ENCODE data around the gene PKNOX2.
A peak's percentile ranks its signal among the peaks of the same experiment; 100 is the strongest.

PKNOX2 gene

GRCh38 chr11:125289419-125290098, 125.0 kb downstream of the PKNOX2 start:
- no peak for DNase-seq

GRCh38 chr11:125290263-125290662, 125.7 kb downstream of the PKNOX2 start:
- no peak for DNase-seq

GRCh38 chr11:125292100-125292499, 127.5 kb downstream of the PKNOX2 start:
- no peak for DNase-seq

GRCh38 chr11:125293596-125293995, 129.0 kb downstream of the PKNOX2 start:
- no peak for DNase-seq

- no peak for DNase-seq
These were observed 131.4 kb downstream of the PKNOX2 start for GRCh38 chr11:125295931-125296330.

GRCh38 chr11:125297346-125297915, 132.9 kb downstream of the PKNOX2 start:
- no peak for DNase-seq

GRCh38 chr11:125299061-125299615, 134.6 kb downstream of the PKNOX2 start:
- no peak for DNase-seq

GRCh38 chr11:125299821-125300220, 135.3 kb downstream of the PKNOX2 start:
- DNase-seq: no peak

- DNase-seq: peak; percentile 79
These were observed 136.3 kb downstream of the PKNOX2 start for GRCh38 chr11:125300791-125301218.

GRCh38 chr11:125301346-125301745, 136.8 kb downstream of the PKNOX2 start:
- no peak for DNase-seq

GRCh38 chr11:125303186-125303585, 138.6 kb downstream of the PKNOX2 start:
- no peak for DNase-seq

- DNase-seq: no peak
These were observed 139.1 kb downstream of the PKNOX2 start for GRCh38 chr11:125303694-125304093.

GRCh38 chr11:125304136-125304535, 139.6 kb downstream of the PKNOX2 start:
- DNase-seq: no peak

- DNase-seq: no peak
These were observed 140.3 kb downstream of the PKNOX2 start for GRCh38 chr11:125304876-125305275.

- DNase-seq: no peak
These were observed 140.8 kb downstream of the PKNOX2 start for GRCh38 chr11:125305345-125305744.

GRCh38 chr11:125306476-125306875, 141.9 kb downstream of the PKNOX2 start:
- DNase-seq: no peak

- DNase-seq: no peak
These were observed 143.7 kb downstream of the PKNOX2 start for GRCh38 chr11:125308246-125308645.

- no peak for DNase-seq
These were observed 147.8 kb downstream of the PKNOX2 start for GRCh38 chr11:125312391-125312790.

GRCh38 chr11:125312812-125313211, 148.3 kb downstream of the PKNOX2 start:
- no peak for DNase-seq

- DNase-seq: no peak
These were observed 149.0 kb downstream of the PKNOX2 start for GRCh38 chr11:125313271-125314219.

- no peak for DNase-seq
These were observed 149.9 kb downstream of the PKNOX2 start for GRCh38 chr11:125314276-125315078.

GRCh38 chr11:125315079-125315740, 150.7 kb downstream of the PKNOX2 start:
- DNase-seq: no peak
